Common myeloid progenitor, CD34-positive (primary cell): ENCODE measurements around the gene GNAO1.

ENCODE experiments used
- CTCF ChIA-PET: fragments of 350-600 bp; sonication (Branson Sonifier 250); formaldehyde crosslinking; loops from one replicate; lab custom pipeline; 2021; ENCODE audit warnings: antibody characterized with exemption; lab: Charles Lee
- POLR2A ChIA-PET: fragments of 350-600 bp; sonication (Branson Sonifier 250); formaldehyde crosslinking; loops from one replicate; lab custom pipeline; 2021; ENCODE audit warnings: antibody characterized with exemption; lab: Charles Lee
- DNase-seq, 3 donors: peaks; one replicate each; pipeline versions ENCODE4 v3.0.0 to v3.0.0-alpha.2; 2013
- H3K27ac ChIP-seq, 2 experiments: 1 replicate in 1 of 2; 2 replicates in 1 of 2; pipeline ENCODE4 v1.7.0; 2013; ENCODE audit warnings: inconsistent platforms in 2 of 2, low read length in 2 of 2, mild to moderate bottlenecking in 2 of 2, low read depth in 1 of 2, moderate library complexity in 1 of 2; ENCODE audit not compliant: severe bottlenecking in 2 of 2, insufficient read depth in 1 of 2, poor library complexity in 1 of 2
- H3K27me3 ChIP-seq, 5 experiments: replicated peaks in 2 of 5; 1 replicate in 3 of 5; 2 replicates in 2 of 5; pipeline versions ENCODE4 v1.6.1 to v1.7.0; 2013; ENCODE audit warnings: low read length in 4 of 5, mild to moderate bottlenecking in 2 of 5, moderate library complexity in 2 of 5, inconsistent platforms in 1 of 5; ENCODE audit not compliant: insufficient read depth in 5 of 5, control insufficient read depth in 4 of 5
- H3K36me3 ChIP-seq, 4 experiments: 1 replicate in 2 of 4; 2 replicates in 2 of 4; pipeline versions ENCODE4 v1.6.1 to v1.7.0; 2013; ENCODE audit warnings: low read length in 3 of 4, control low read depth in 1 of 4, mild to moderate bottlenecking in 1 of 4; ENCODE audit not compliant: control insufficient read depth in 4 of 4, insufficient read depth in 4 of 4
- H3K4me1 ChIP-seq, 4 experiments: 1 replicate in 3 of 4; 2 replicates in 1 of 4; pipeline versions ENCODE4 v1.6.1 to v1.7.1; 2013; ENCODE audit warnings: low read length in 3 of 4, mild to moderate bottlenecking in 3 of 4, control low read depth in 1 of 4, inconsistent platforms in 1 of 4, moderate library complexity in 1 of 4; ENCODE audit not compliant: control insufficient read depth in 4 of 4, insufficient read depth in 4 of 4; ENCODE audit errors: control extremely low read depth in 1 of 4
- H3K4me3 ChIP-seq, 7 experiments: 1 replicate in 4 of 7; 2 replicates in 3 of 7; pipeline versions ENCODE4 v1.5.1 to v1.7.0; 2013; ENCODE audit warnings: mild to moderate bottlenecking in 7 of 7, low read length in 6 of 7, moderate library complexity in 6 of 7, inconsistent platforms in 2 of 7, low read depth in 2 of 7, control low read depth in 1 of 7; ENCODE audit not compliant: insufficient read depth in 4 of 7, control insufficient read depth in 1 of 7; ENCODE audit errors: extremely low read depth in 1 of 7
- H3K9me3 ChIP-seq, 5 experiments: 1 replicate in 4 of 5; 2 replicates in 1 of 5; pipeline versions ENCODE4 v1.6.1 to v1.7.1; 2013; ENCODE audit warnings: low read length in 4 of 5, mild to moderate bottlenecking in 2 of 5, inconsistent platforms in 1 of 5, low read depth in 1 of 5, moderate library complexity in 1 of 5; ENCODE audit not compliant: control insufficient read depth in 4 of 5, insufficient read depth in 2 of 5; ENCODE audit errors: control extremely low read depth in 1 of 5
- WGBS: methylation state at CpG from one replicate; pipeline ENCODE4 v1.1.5; 2013; ENCODE audit not compliant: insufficient coverage; 5-methylcytosine and 5-hydroxymethylcytosine counted together

GNAO1 gene

GRCh38 chr16:56206951-56207350, 15.7 kb downstream of the GNAO1 start:
- no peak overlapping the region for H3K27ac ChIP-seq
- H3K36me3 ChIP-seq = no peaks in the 10 kb centered on the region
- H3K4me1 ChIP-seq = peaks cover 0 to 20% (median 7%) of the 10 kb centered on the region in 4 experiments
- no peaks in the 10 kb centered on the region for H3K9me3 ChIP-seq
- ChIA-PET CTCF (no interaction called here), POLR2A (no interaction called here)
- WGBS = no CpG with 5 or more reads among the region's 1 CpG
- H3K27me3 ChIP-seq = no peaks in the 10 kb centered on the region
- no peak for DNase-seq
- no peak overlapping the region for H3K4me3 ChIP-seq

- peaks cover 0 to 16% (median 7%) of the 10 kb centered on the region in 4 experiments for H3K4me1 ChIP-seq
- no CpG with 5 or more reads among the region's 2 CpGs for WGBS
- no peak overlapping the region for H3K27ac ChIP-seq
- ChIA-PET POLR2A (no interaction called here), CTCF (interaction anchor here (0.9 kb wide), 1 partner anchor 8 kb away, joined by 3 read pairs; no protein-coding TSS in a partner anchor)
- H3K27me3 ChIP-seq = no peaks in the 10 kb centered on the region
- DNase-seq = no peak
- no peaks in the 10 kb centered on the region for H3K9me3 ChIP-seq
- no peaks in the 10 kb centered on the region for H3K36me3 ChIP-seq
- no peak overlapping the region for H3K4me3 ChIP-seq
Measured at GRCh38 chr16:56207421-56207820, 16.1 kb downstream of the GNAO1 start.

GRCh38 chr16:56211435-56211981, 20.2 kb downstream of the GNAO1 start:
- H3K9me3 ChIP-seq = no peaks in the 10 kb centered on the region
- WGBS = 53% methylated on average over 6 of the region's 7 CpGs
- no peaks in the 10 kb centered on the region for H3K36me3 ChIP-seq
- DNase-seq = no peak
- H3K4me1 ChIP-seq = peaks cover 0 to 4% (median 1%) of the 10 kb centered on the region in 4 experiments
- no peaks in the 10 kb centered on the region for H3K27me3 ChIP-seq
- H3K4me3 ChIP-seq = no peak overlapping the region
- CTCF ChIA-PET = no interaction called here
- no peak overlapping the region for H3K27ac ChIP-seq
- POLR2A ChIA-PET = no interaction called here

GRCh38 chr16:56212144-56212543, 20.9 kb downstream of the GNAO1 start:
- no peaks in the 10 kb centered on the region for H3K27me3 ChIP-seq
- WGBS = 98% methylated on average over 5 of the region's 6 CpGs
- ChIA-PET CTCF (no interaction called here), POLR2A (no interaction called here)
- H3K36me3 ChIP-seq = no peaks in the 10 kb centered on the region
- DNase-seq = no peak
- no peaks in the 10 kb centered on the region for H3K9me3 ChIP-seq
- no peak overlapping the region for H3K4me3 ChIP-seq
- H3K4me1 ChIP-seq = peaks cover 0 to 4% (median 1%) of the 10 kb centered on the region in 4 experiments
- H3K27ac ChIP-seq = no peak overlapping the region

GRCh38 chr16:56221995-56222394, 30.7 kb downstream of the GNAO1 start:
- Histone ChIP-seq H3K36me3 (no peaks in the 10 kb centered on the region), H3K9me3 (no peaks in the 10 kb centered on the region), H3K4me1 (peaks cover 0 to 8% (median 3%) of the 10 kb centered on the region in 4 experiments), H3K4me3 (no peak overlapping the region), H3K27ac (no peak overlapping the region), H3K27me3 (peaks cover 0 to 3% (median 0%) of the 10 kb centered on the region in 5 experiments)
- ChIA-PET POLR2A (no interaction called here), CTCF (interaction anchor here (1.0 kb wide), 1 partner anchor 22 kb away, joined by 3 read pairs; no protein-coding TSS in a partner anchor)
- no peak for DNase-seq
- WGBS = 86% methylated on average over 1 of the region's 2 CpGs

- ChIA-PET POLR2A (no interaction called here), CTCF (no interaction called here)
- no peak overlapping the region for H3K27ac ChIP-seq
- H3K4me3 ChIP-seq = no peak overlapping the region
- H3K36me3 ChIP-seq = no peaks in the 10 kb centered on the region
- H3K4me1 ChIP-seq = peaks cover 0 to 12% (median 6%) of the 10 kb centered on the region in 4 experiments
- no peaks in the 10 kb centered on the region for H3K9me3 ChIP-seq
- no peak for DNase-seq
- WGBS = 85% methylated on average over 8 of the region's 10 CpGs
- peaks cover 0 to 3% (median 0%) of the 10 kb centered on the region in 5 experiments for H3K27me3 ChIP-seq
Measured at GRCh38 chr16:56222474-56222997, 31.2 kb downstream of the GNAO1 start.

- ChIA-PET CTCF (interaction anchor here (0.7 to 1.4 kb wide), 4 partner anchors 8 to 41 kb away, joined by 3 read pairs; no protein-coding TSS in a partner anchor), POLR2A (no interaction called here)
Measured at GRCh38 chr16:56225017-56225742, 33.9 kb downstream of the GNAO1 start.

More at GRCh38 chr16:56225017-56225742, 33.9 kb downstream of the GNAO1 start:
- Histone ChIP-seq H3K9me3 (no peaks in the 10 kb centered on the region), H3K4me3 (no peak overlapping the region), H3K36me3 (no peaks in the 10 kb centered on the region), H3K27ac (no peak overlapping the region), H3K27me3 (peaks cover 0 to 3% (median 0%) of the 10 kb centered on the region in 5 experiments), H3K4me1 (peaks cover 0 to 12% (median 6%) of the 10 kb centered on the region in 4 experiments)
- peak in 2 of 3 donors; percentile 28 to 44 for DNase-seq
- 0% methylated on average over 1 of the region's 2 CpGs for WGBS
